GM19452 (cell line): ENCODE results near the gene NUP62.

ENCODE experiments used
- ATAC-seq: cut with Tn5 transposase; IDR thresholded peaks from one replicate; pipeline ENCODE4 v1.9.1; 2021; ENCODE audit not compliant: unreplicated experiment

Gene NUP62

DNA sequence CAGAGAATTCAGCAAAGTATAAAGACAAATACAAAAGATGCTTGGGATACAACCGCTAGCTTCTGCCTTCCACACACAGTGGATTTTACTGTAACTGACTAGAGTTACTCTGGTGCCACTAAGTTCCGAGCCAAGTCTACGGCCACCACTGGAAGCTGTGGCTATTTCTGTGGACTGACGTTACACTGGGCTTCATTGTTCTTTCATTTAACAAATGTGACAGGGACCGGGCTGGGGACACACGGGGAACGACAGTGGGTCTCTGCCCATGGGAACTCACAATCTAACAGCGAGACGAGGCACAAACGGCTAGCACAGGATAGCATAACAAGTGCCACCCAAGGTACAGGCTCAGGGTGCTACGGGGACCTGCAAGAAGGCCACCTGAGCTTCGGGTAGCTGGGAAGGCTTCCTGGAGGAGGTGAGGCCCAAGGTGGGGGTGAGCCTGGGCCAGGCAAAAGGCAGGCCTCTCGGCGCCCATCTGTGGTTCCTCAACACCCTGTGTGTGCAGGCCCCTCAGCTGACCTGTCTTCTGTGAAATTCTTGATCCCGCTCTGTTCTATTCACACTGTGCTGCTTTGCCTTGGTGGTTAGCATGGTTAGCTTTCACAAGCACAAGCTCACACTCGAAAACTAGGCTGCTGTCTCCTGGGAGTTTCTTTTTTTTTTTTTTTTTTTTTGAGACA is 22.3 kb downstream of the NUP62 start:
- ATAC-seq: no peak

DNA sequence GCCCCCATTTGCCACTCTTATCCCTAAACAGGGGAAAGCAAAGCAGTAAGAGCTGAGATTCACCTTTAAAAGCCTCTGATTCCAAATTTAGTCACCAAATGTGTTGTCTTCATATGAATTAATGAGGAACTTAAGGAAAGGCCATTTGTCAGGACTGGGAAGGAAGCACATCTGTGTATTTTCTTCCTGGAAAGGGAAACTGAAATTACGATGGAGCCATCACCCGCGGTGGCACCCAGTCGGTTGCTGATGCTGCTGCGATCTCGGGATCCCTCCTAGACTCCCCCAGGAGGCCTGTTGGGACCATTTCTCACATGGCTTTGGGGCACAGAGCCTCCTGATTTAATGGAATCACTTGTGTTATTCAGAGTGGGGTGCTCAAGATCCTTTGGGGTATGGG is 25.2 kb downstream of the NUP62 start:
- no peak for ATAC-seq

DNA sequence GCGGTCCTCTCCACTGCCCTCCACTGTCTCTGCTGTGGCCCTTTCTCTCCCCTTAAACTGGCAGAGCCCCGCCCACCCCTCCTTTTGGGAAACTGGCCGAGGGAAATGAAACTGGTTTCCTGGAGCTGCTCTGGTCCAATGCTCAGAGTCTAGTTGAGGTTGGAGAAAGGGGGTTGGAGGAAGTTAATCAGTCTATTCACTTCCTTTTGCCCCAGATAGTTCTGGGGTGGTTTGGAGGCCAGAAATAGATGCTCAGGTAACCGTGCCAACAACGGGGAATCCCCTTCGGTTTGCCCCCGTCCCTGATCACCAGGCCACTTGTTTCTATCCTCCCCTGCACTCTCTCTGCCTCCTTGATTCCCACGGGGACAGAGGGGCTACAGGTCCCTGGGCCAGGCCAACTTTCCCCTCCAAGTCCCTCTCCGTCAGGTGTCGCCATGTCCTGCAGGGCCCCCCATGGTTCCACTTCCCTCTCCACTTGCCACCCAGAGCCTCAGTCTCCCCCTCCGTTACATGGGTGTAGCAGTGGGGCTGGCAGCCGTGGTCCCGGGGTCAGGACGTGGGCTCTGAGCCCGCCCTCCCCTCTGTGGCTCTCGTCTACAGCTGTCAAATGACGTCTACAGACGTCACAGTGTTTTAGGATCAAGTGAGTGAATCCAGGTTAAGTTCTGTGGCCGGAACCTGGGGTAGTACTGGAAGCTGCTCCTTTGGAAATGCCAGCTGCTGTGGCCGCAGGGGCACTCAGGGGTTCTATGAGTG is 32.3 kb downstream of the NUP62 start, which contains the start of gene IL4I1:
TSS of gene IL4I1 (minus strand) at position 25 of the 759 bp plus-strand sequence. CDS start 727 bp downstream, outside the sequence.
- ATAC-seq: peak; percentile 42

DNA sequence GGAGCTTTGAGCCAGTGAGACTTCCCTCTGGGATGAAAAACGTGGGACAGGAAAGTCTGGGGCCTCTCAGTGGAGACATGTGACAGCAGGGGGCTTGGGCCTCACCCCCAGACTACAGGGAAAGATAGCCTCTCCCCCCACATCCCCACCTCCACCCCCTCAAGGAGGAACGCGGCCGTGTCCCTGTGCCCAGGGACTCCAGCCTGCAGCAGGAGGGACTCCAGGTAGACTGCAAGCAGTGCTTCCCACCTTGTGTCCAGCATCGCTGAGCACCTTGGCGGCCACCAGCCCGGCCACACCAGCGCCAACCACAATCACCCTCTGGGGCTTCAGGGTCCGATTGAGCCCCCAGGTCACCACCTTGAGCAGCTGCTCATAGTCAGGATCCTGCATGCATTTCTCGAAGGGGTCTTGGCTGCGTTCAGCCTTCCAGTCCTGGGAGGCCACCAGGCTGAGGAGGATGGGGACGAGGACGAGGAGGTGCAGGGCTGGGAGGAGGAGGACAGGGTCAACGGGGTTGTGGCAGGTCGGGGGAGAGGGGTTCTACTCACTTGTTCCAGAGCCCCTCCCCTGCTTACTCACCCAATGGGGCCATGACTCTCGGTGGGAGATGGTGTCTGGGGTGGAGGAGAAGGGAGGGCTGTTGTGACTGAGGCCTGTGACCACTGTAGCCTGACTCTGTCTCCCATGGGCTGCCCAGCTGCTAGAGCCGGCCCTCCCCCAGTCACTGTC is 33.6 kb downstream of the NUP62 start:
- no peak for ATAC-seq

DNA sequence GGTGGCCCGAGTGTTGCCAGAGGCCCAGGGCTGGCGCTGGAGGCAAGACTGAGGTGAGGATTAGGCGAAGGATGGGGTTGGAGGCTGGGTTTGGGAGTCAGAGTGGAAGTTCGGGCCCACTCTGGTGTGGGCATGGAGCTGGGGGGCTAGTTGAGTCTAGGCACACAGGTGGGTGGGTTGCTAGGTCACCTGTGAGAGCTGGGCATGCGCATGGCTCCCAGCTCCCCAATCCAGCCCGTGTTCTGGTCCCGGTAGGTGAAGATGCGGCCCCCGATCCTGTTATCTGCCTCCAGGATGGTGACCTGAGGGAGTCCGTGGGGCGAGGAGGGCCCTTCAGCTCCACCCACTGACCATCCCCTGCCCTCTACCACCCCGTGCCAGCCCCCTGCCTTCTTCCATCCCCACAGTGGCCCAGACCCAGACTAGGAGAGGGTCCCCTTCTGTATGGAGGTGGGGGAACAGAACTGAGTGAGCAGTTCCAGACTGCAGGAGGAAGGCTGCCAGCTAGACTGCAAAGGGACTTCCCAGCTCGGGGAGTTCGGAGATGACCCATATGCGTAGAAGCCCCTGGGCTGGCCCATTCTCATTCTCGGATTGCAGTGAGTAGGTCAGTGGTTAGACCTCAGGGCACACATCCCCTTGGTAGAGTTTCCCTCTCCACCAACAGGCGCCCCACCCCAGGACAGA is 34.3 kb downstream of the NUP62 start:
- ATAC-seq: no peak

DNA sequence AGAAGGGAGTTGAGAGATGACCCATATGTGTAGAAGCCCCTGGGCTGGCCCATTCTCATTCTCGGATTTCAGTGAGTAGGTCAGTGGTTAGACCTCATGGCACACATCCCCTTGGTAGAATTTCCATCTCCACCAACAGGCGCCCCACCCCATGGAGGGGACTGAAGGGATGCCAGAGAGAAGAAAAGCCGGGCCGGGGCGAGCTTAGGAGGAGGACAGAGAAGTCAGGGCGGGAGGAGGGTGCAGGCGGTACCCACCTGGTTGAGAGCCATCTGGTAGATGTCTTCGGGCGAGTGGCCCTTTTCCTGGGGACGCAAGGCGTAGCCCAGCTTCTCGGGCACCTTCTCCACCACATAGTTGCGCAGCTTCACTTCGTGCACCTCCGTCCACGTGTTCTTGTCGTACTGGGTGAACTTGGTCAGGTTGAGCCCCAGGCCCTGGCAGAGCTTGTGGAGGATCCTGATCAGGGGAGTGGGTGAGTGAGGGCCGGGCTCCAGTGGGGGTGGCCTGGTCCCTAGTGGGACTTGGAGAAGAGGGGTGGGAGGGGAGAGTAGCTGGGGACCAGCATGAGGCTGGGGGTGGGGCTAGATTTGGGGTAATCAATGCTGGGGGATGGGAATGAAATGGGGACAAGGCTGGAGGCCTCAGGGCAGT is 35.2 kb downstream of the NUP62 start:
- ATAC-seq: no peak

DNA sequence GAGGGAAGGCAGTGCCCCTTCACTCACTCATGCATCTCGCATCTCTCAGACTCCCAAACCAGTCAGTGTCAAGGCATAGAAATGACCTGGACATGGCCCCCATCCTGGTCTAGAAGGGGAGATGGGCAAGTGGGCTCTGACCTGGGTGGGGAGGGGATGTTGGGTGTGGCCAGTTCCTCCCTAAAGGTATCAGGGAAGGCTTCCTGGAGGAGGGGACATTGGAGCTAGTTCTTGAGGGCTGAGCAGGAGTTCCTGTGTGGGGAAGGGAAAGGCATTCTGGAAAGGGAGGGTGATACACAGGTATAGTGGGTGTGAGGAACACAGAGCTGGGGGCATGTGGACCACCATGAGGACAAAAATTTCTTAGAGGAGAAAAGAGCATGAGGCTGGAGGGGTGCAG is 36.6 kb downstream of the NUP62 start:
- no peak for ATAC-seq

DNA sequence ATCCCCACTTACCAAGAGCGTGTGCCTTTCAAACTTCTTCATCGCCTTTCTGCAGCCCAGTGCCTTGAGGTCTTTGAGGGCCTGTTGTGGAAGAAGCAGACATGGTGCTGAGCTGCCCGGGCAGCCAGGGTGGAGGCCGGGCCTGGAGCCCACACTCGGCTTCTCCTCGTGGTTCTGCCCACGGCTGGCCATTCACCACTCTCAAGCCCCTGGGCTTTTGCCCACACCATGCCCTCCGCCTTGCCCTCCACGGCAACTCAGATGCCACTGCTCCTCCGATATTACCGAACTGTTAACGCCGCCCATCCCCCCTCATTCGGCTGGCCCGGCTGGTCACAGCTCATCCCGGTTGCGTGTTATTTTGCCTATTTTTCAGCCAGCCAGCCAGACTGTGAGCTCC is 37.9 kb downstream of the NUP62 start:
- ATAC-seq: no peak

DNA sequence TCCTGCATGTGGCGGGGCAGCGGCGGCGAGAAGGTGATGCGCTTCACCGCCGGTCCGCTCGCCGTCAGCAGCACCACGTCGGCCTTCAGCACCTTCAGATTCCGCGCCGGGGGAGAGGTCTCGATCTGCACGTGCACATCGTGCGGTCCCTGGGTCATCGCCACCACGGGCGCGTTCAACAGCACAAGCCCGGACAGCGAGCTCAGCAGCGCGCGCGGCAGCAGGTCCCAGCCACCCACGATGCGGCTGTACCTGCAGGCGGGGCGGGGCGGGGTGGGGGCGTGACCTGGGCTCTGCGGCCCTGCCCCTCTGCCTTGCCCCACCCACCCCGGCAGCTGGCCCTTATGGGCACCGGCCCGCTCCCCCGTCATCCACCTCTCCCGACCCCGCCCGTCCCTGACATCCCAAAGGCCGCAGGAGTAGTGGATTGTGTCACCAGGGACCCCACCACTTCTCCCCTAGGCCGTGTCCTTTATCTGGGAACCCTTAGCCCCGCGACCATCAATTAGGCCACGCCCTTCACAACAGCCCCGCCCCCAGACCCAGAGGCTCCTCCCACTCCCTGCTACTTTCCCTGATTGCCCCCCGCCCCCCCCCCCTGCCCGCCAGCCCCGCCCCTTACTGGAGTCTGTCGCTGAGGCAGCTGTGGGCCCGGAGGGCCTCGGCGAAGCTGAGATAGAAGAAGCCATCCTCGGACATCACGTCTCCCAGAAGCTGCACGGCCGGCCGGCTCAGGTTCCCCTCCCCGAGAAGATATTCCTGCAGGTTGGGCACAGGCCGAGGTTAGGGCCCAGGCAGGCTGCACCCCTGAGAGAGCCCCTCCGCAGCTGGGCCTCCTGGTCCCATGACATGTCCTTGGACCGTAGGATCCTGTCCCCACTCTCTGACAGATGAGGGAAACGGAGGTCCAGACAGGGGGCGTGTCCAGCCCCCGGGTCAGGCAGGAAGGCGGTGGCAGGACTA is 38.7 kb downstream of the NUP62 start:
- ATAC-seq: no peak

DNA sequence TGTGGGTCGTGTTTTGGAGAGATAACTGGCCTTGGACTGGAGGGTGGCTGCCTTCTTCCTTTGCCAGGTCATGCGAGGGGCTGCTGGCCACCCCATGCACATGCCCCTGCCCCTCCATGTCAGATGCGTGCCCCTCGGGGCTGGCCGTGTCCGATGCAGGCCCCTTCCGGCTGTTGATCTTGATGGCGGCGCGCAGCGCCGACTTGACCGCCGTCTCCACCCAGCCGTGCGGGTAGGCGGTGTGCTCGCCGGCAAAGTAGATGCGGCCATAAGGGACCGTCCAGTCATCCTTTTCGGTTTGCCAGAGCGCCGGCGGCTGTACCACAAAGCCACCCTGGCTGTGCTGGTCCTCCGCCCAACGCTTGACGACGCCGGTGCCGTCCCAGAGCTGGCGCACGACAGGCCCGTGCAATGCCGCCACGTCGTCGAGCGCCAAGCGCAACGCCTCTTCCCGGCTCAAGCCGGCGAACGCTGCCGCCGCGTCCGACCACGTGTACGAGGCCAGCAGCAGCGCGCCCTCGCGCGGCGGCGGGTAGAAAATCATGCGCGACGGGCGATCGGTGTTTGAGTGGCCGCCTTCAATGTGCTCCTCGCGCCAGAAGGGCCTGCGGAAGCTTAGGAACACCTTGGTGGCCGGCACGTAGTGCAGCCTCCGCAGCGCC is 39.5 kb downstream of the NUP62 start:
- no peak for ATAC-seq

DNA sequence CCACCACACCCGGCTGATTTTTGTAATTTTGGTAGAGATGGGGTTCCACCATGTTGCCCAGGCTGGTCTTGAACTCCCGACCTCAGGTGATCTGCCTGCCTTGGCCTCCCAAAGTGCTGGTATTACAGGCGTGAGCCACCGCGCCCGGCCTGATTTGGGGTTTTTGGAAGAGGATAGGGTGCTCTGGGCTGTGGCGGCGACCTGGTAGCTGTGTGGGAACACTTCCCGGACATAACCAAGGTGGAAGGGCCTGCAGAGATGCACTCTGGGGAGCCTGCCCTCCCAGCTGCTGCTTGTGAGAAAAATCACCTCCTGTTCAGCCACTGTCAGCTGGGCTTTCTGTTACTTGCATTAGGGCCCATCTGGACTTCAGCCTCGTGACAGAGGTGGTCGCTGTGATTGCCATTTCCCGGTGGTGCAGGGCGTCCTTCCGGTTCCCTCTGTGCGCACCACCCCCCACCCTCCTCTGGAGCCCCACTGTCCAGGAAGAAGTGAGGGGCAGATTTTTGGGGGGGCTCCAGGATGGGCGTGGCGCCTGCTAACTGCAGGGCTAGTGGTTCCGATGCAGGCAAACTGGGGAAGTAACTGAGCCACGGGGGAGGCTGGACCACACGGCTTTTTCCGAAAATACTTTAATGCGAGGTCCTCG is 40.1 kb downstream of the NUP62 start:
- ATAC-seq: no peak

DNA sequence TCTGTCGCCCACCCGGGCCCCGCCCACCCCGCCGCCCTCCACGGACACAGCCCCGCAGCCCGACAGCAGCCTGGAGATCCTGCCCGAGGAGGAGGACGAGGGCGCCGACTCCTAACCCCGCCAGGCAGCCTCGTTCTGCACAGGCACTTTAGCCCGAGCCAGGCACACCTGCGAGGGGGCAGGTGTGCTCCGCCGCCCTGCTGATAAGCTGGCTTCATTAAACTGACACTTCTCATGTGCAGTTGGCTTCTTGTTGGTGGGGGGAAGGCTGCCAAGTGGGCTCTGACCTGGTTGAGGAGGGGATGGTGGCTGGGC is 40.8 kb downstream of the NUP62 start:
- ATAC-seq: no peak

DNA sequence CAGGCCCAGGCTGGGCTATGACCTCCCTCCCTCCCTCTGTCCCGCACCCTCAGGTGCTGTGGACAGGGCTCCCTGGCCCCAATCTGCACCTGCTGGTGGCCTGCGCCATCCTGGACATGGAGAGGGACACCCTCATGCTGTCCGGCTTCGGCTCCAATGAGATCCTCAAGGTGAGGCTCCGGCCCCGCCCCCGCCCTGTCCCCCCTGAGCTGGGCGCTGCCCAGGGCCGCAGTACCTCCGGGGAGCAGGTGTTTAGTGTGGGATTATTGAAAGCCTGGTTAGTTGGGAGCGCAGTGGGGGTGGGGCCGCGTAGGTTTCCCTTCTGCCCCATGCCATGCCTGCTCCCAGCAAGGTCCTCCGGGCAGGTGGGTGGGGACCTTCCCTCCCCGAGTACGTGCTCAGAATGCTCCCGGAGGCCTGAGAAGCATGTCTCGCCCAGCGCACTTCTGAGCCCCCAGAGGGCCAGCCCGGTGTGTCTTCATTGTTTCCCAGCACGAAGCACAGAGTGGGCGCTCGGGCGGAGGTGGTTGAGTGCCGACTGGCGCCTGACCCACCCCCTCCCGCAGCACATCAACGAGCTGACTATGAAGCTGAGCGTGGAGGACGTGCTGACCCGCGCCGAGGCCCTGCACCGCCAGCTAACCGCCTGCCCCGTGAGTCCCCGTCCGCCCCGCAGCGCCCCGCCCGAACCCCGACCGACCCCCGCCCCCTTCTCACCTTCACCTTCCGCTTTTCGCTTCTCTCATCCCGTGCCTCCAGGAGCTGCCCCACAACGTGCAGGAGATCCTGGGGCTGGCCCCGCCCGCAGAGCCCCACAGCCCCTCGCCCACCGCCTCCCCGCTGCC is 41.4 kb downstream of the NUP62 start:
- no peak for ATAC-seq

DNA sequence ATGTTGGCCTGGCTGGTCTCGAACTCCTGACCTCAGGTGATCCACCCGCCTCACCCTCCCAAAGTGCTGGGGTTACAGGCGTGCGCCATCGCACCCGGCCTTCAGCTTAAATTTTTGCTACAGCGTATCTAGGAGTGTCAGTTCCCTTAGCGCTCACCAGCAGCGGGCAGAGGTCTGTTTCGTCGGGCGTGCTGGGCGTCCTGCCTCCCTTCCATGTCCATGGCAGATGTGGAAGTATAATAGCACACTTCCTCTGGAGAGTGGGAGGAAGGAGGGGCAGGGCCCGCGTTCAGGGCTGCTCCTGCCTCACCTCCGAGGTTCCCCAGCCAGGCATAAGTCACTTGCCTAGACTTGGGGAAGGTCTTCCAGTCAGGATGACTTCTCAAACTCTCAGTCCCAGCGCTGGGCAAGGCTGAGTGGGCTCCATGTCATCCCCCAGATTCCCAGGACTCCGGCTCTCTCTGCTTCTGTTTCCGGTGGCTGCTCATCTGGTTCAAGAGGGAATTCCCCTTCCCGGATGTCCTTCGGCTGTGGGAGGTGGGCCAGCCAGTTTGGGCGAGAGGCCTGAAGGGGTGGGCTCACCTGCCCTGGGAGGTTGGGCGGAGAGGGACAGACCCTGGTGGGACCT is 42.2 kb downstream of the NUP62 start:
- no peak for ATAC-seq

DNA sequence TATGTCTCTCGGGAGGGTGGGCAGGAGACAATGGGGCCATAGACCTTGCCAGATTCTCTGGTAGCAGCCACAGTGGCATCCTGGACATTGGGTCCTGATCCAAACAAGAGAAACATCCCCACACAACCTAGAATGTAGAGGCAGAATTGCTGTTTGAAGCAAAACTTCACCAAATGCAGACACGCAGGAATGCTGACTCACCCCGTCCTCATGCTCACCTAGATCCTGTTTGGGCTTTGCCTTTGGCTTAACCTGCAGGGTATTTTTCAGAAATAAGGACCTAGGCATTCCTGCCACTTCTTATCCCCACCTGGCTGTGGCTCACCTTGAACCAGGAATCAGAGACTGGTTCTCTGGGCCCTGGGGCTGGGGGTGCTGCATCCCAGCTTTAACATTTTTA is 44.5 kb downstream of the NUP62 start:
- ATAC-seq: no peak

DNA sequence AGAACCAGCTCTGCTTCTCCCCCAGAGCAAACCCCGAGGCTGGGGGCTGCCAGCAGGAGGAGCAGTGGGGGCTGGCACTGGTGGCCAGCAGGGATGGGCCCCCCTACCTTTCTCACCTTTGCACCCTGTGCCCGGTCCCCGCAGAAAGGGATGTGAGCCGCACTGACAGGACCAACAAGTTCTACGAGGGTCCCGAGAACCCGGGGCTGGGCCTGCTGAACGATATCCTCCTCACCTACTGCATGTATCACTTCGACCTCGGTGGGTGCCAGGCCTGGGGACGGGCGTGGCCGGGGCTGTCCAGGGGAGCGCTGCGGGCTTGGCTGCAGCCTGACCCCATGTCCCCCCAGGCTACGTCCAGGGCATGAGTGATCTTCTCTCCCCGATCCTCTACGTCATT is 45.2 kb downstream of the NUP62 start:
- no peak for ATAC-seq

DNA sequence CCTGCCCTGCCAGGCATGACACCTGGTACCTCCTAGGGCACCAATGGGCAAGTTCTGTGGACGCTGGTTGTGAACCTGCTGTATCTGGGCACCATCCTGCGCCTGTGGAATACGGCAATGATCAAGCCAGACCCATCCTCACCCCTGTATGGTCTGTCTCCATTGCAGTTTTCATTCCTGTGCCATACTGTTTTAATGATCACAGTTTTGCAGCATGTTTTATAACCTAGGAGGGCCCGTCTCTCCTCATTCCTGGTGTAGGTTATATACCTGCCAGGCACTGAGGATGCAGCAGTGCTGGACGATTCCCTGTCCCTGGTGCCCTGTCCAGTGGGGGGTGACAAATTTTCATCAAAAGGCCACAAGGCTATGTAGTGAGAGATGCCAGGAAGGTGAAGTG is 46.2 kb downstream of the NUP62 start:
- no peak for ATAC-seq
